Suppressor macrophage treated with lipopolysaccharide for 4 hours (primary cell): ENCODE data around the gene XAB2.
"Not testable (repeated sequence)": the region's sequence is repeated elsewhere in the genome, so short reads cannot be mapped to it uniquely, and the experiment has no call there.

Experiments
- DNase-seq: peaks from one replicate; pipeline ENCODE4 v3.0.0-alpha.2; 2020

Gene XAB2

DNA sequence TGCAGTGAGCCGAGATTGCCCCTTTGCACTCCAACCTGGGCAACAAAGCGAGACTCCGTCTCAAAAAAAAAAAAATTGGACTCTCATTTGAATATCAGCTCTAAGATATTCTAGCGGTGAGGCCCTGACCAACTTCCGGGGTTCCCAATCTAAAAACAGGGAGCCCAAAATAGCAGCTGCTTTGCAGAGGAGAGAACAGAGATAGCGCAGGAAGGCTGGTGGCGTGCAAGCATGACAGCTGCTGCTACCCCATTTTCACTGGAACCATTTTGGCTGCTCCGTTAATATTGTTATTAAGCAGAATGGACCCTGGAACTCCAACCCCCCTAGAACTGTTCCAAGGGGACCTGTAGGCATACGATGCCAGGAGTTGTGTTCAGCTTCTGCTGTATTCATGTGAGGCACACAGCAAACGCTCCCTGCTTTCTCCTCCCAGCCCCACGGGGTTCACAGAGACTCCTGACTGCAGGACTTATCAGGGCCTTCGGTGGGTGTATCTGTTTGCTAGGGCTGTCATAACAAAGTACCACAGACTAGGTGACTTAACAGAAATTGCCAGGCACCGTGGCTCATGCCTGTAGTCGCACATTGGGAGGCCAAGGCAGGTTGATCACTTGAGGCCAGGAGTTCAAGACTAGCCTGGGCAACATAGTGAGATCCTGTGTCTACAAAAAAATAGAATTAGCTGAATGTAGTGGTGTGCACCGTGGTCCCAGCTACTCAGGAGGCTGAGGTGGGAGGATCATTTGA is 19.1 kb upstream of the XAB2 start:
- no peak for DNase-seq

DNA sequence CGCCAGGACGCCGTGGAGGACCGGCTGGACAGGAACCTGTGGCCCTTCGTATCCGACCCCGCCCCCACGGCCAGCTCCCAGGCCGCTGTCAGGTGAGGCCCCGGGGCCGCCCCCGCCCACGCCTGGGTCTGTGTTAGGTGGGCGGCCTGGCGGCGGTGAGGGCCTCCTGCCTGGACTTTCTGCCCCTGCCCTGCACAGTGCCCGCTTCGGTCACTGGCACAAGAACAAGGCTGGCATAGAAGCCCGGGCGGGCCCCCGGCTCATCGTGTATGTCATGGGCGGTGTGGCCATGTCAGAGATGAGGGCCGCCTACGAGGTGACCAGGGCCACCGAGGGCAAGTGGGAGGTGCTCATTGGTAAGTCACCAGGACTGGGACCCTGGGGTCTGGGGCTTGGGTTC is 17.8 kb upstream of the XAB2 start:
- no peak for DNase-seq

DNA sequence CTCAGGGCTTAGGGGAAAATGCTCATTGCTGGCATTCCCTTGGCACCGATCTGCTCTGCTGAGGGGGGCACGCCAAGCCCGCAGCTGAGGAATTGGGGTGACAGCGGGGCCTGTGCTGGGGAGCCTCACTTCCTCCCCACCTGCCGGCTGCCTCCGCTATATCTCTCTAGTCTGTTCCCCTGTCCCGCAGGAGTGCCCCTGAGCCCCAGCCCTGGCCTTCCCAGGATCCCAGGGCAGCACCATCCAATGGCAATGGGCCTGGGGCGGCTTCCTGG is 17.0 kb upstream of the XAB2 start:
- DNase-seq, result no peak

DNA sequence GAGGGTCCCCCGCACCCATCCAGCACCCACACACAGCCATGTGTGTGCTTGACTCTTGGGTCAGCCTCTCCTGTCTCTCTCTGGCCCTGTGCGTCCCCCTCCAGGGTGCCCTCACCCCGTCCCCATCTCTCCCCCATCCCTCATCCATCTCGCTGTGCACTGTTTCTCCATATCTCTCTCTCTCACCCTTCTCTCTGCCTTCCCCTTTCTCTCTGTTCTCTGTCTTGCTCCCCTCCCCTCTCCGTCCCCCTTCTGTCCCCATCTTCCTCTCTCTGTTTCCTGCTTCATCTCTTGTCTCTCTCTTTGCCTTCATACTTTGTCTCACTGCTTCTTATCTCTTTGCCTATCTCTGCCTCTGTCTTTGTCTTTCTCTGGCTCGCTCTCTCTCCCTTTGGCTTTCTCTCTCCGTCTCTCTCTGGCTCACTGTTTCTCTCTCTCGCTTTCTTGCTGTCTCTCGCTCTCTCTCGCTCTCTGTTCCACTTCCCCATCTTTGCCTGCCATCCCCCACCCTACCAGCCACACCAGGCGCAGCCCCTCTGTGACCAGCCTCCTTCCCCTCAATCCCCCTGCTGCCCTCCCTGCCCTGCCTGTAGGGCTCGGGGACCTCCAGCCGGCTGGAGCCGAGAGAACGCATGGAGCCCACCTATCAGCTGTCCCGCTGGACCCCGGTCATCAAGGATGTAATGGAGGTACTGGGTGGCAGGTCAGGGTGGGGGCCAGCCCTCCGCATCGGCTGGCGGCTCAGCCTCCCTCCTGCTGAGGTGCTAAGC is 16.5 kb upstream of the XAB2 start:
- no peak for DNase-seq

DNA sequence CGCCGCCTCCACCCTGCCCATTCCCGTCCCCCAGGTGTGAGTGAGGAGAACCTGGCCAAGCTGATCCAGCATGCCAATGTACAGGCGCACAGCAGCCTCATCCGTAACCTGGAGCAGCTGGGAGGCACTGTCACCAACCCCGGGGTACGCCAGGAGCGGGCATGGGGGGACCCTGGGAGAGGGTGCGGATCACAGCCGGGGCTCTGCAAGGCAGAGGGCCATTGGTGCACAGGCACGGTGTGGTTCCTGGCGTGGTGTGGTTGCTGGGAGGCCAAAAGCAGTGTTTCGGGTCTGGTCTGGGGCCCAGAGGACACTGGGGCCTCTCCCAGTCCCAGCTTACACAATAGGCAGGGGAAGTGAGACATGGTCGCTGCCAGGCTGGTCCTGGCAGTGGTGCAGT is 15.8 kb upstream of the XAB2 start:
- DNase-seq, result peak; percentile 57

DNA sequence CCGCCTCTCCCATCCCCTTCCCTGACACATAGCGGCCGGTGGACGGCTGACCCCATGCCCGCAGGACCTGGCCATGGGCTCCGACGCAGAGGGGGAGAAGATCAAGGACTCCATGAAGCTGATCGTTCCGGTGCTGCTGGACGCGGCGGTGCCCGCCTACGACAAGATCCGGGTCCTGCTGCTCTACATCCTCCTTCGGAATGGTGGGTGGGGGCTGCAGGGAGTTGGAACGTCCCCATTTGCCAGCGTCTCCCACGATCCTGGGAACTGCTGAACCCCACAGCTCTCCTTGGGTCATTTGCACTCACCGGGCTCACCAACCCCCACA is 15.2 kb upstream of the XAB2 start:
- no peak for DNase-seq

DNA sequence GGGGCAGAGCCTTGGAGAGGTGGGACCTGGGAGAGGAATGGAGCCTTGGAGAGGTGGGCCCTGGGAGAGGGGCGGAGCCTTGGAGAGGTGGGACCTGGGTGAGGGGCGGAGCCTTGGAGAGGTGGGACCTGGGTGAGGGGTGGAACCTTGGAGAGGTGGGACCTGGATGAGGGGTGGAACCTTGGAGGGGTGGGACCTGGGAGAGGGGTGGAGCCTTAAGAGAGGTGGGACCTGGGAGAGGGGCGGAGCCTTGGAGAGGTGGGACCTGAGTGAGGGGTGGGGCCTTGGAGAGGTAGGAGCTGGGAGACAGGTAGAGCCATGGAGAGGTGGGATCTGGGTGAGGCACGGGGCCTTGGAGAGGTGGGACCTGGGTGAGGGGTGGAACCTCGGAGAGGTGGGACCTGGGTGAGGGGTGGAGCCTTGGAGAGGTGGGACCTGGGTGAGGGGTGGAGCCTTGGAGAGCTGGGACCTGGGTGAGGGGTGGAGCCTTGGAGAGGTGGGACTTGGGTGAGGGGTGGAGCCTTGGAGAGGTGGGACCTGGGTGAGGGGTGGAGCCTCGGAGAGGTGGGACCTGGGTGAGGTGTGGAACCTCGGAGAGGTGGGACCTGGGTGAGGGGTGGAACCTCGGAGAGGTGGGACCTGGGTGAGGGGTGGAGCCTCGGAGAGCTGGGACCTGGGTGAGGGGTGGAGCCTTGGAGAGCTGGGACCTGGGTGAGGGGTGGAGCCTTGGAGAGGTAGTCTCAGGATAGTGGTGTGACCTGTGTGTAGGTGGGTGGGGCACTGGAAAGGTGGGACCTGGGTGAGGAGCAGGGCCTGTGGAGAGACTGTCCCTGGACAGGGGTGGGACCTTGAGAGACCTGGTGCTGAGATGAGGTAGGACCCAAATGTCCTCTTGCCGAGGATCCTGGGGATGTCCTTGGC is 14.5 kb upstream of the XAB2 start:
- not testable (repeated sequence) for DNase-seq

DNA sequence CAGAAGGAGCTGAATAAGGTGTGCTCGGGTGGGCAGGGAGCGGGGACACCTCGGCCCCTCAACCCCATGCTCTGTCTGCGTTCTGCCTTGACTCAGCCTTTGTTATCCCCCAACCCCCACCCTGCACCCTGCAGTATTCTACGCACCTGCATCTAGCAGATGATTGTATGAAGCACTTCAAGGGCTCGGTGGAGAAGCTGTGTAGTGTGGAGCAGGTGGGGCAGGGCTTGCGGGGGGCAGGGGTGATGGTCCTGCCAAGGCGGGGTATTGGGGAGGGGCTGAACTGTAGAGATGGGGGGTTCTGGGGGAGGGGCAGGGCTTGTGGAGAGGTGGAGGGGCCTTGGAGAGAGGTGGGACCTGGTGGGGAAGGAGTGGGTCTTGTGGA is 13.7 kb upstream of the XAB2 start:
- no peak for DNase-seq

DNA sequence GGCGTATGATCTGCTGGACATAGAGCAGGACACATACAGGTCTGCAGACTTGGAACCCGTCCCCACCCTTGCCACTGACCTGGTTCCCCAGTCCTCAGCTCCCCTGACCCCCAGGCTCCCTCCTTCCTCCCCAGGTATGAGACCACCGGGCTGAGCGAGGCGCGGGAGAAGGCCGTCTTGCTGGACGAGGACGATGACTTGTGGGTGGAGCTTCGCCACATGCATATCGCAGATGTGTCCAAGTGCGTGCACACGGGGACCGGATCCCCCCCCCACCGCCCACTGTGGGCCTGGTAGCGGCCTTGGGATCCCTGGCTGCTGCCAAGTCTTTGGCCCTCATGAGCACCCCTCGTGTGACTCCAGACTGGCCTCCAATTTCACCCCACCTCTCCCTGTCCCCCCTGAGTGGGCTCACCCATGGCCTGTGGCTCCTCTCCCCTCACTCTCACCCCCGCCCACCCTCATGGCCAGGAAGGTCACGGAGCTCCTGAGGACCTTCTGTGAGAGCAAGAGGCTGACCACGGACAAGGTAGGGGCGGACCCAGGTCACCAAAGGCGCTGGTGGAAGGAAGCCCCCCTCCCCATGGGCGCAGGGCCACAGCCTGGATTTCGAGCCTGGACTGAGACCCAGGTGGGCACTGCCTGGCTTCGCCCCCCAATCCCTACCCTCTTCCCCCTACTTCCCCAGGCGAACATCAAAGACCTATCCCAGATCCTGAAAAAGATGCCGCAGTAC is 13.1 kb upstream of the XAB2 start:
- no peak for DNase-seq

DNA sequence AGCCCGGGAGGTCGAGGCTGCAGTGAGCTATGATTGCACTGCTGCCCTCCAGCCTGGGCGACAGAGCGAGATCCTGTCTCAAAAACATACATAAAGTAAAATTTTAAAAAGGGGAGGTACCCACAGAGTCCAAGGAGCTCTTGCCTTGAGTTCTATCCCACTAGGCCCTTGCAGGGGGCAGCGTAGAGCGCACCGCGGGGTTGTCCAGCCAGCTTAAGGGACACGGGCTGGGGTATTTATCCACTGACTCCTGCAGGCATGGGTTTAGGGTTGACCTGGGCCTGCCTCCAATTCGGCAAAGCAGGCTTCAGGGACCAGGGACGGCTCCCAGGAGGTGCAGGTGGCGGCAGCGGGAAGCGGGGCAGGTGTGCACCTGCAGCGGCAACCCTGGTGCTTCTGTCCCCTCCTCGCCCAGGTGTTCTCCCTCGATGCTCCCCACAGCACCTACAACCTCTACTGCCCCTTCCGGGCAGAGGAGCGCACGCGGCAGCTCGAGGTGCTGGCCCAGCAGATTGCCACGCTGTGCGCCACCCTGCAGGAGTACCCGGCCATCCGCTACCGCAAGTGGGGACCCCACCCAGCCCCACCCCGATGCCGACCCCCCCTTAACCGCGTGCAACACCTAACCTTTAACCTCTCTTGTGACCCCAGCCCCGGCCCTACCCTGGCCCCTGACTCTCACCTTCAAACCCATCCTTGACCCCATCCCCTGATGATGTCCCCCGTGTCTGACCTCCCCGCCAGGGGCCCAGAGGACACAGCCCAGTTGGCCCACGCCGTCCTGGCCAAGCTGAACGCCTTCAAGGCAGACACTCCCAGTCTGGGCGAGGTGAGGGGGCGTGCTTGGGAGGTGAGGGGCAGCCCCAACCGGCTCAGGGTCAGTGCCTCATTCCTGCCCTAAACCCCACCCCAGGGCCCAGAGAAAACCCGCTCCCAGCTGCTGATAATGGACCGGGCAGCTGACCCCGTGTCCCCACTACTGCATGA is 12.2 kb upstream of the XAB2 start:
- no peak for DNase-seq

DNA sequence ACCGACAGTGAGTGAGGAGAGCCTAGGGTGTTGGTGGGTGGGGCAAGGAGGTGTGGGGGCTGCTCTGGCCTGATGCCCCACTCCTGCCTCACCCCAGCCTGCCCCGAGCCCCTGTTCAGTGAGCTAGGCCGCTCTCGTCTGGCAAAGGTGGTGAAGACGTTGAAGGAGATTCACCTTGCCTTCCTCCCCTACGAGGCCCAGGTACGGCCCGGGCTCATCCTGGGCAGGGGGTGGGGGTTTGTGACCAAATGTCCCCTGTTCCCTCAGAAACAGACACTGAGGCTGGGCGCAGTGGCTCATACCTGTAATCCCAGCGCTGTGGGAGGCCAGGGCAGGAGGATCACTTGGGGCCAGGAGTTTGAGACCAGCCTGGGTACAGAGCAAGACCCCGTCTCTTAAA is 11.5 kb upstream of the XAB2 start:
- no peak for DNase-seq

DNA sequence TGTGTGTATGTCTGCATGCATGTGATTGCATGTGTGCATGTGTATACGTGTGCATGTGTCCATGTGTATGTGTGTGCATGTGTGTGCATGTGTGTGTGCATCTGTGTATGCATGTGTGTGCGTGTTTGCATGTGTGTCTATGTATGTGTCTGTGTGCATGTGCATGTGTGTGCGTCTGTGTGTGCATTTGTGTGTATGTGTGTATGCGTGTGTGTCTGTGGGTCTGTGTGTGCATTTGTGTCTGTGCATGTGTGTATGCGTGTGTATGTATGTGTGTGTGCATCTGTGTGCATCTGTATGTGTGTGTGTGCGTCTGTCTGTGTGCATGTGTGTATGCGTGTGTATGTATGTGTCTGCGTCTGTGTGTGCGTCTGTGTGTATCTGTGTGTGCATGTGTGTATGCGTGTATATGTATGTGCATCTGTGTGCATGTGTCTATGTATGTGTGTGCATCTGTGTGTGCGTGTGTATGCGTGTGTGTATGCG is 10.6 kb upstream of the XAB2 start:
- DNase-seq, result no peak

DNA sequence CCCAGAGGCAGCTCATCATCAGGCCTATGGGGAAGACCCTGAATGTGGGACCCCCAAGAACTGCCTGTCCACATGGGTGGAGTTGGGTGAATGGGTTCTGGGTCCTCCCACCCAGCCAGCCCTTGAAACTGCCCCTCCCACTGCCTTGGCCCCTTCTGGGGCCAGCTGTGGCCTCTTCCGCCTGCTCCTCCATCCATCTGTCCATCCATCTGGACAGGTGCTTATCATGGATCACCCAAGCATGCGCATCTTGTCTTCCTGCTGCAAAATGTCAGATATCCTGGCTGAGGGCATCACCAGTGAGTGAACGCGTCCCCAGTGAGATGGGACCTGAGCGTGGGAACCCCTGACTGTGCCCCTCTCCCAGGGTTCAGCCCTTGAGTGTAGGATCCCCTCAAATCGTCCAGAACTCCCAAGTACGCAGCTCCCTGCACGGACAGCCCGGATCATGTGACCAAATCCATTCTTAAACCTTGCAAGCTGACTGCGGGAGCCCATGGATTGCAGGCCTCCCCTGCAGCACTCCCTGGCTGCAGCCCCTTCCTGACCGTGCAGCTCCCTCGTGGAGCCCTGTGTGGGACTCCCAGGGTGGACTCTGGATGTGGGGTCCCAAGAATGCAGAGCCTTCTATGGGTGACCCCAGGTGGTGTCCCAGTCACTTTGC is 9.6 kb upstream of the XAB2 start:
- no peak for DNase-seq

DNA sequence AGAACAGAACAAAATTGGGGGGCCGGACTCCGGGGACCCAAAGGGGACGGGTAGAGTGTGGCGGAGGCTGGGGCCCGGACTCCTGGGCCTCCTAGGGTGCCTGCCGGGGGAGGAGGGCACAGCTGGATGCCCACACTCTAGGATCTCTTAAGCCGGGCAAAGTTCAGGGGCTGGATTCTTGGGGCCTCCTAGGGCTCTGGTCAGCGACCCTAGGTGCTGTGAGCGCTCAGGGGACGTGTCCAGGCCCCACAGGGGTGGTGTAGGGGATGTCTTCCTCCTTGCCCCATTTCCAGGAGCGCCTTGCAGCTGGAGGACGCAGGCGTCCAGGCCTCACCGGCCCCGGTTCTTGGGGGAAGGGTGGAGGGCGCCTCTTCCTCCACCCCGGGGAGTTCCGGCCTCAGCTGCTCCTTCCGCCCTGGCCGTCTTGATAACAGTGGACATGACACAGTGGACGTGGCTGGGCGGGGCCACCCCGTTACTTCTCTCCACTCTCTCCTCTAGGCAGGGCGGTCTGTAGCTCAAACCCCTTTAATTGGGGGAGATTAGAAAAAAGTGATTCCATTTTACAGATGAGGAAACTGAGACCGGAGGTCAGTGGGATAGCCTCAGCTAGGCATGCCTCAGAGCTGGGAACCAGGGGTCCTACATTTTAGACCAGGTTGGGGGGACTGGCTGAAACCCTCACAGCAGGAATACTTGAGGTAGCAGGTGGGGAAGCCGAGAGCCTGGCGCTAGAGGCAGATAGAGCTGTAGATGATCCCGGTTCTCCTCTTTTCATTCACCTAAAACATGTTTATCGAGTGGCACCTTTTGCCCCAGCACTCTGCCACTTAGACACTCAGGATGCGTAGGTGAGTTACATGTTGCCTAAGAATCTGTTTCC is 8.3 kb upstream of the XAB2 start:
- DNase-seq, result peak; percentile 73

DNA sequence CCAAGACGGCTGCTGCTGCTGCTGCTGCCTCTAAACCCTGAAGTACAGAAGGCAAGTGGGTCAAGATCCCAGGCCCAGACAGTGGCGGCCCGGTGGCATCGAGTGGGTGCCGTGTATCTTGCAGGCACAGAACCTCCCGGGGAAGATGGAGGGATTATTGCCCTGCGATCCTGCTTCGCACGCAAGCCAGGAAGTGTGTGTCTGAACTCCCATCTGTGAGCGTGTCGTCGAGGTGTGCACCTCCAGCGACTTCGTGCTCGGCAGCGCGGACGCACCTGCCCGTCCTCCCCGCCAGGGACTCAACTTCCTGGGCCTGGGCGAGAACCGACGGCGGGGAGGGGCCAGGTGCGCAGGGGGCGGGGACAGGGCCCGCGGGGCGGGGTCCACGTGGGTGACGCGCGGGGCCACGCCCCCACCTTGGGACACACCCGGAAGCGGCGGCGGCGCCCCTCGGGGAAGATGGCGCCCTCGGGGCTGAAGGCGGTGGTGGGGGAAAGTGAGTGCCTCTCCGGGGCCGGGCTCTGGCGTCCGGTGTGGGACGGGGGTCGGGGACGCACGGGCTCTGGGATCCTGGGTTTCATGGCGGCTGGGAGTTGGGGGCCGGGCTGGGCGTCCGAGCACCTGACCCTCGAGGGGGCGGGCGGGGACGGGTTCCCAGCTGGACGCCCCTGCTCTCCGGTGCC is 7.5 kb upstream of the XAB2 start, which contains the start of gene STXBP2:
Gene STXBP2 (plus strand): TSS at position 420 of the 683 bp plus-strand sequence. CDS start 40 bp downstream, at position 460.
- peak; percentile 89 for DNase-seq

DNA sequence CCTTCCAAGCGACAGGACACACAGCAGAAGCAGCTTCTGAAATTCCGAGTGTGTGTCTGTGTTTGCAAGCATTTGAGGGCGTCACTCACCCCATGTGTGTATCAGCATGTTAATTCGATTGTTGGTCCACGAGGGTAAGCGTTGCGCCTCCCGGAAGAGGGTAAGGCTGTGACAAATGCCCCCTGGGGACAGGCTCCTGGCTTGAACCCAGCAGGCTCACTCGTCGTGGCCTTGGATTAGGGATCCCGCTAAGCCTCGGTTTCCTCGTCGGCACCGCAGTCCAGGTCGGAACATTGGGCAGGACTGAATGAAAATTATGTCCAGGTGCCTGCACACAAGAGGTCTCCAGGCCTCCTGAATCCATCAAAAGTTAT is 7.0 kb upstream of the XAB2 start:
- DNase-seq, result no peak

DNA sequence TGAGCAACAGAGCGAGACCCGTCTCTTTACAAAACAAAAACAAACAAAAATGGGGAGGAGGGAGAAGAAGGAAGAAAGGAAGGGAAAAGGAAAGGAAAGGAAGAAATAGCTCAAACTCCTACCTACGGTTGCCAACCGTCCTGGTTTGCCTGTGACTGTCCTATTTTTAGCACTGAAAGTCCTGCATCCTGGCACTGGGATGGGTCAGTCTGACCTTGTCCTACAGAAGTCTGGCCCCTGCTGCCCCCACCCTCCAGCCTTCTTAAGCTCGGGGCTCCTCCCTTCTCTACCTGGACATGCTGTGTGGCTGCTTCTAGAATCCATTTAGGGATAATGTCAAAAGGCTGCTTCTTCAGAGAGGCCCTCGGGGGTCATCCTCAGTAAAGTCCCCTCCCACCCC is 6.3 kb upstream of the XAB2 start:
- no peak for DNase-seq

DNA sequence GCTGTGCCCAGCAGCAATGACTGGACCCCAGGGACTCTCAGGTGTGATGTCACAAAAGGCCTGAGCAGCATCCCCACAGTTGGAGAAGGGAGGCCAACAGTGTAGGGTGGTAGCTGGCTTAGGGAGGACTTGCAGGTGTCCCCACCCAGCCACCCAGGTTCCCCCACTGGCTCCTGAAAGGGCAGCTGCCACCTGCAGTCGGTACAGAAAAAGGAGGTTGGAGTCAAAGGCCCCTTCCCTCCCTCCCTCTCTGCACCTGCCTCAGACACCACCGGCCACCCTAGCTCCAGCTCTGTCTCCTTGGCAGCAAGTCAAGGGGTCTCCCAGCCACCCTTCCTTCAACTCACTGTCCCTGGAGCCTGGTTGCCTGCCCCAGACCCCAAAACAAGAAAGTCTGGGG is 4.4 kb upstream of the XAB2 start, which contains the start of gene PCP2:
Gene PCP2 (minus strand): TSS at position 22 of the 400 bp plus-strand sequence. CDS start 262 bp downstream, outside the sequence.
- DNase-seq, result no peak
